ENCODE data around the gene TNS4.

TNS4 gene

GRCh38 chr17:40471846-40472732 lies 29.3 kb downstream of the TNS4 start:
- DNase-seq: no peak

- DNase-seq: no peak
These were observed 30.2 kb downstream of the TNS4 start for GRCh38 chr17:40470932-40471828.

- DNase-seq: no peak
These were observed 31.4 kb downstream of the TNS4 start for GRCh38 chr17:40469805-40470675.

GRCh38 chr17:40468560-40468959 lies 32.9 kb downstream of the TNS4 start:
- DNase-seq: no peak

- DNase-seq: no peak
These were observed 34.0 kb downstream of the TNS4 start for GRCh38 chr17:40467281-40467867.

- no peak for DNase-seq
These were observed 35.0 kb downstream of the TNS4 start for GRCh38 chr17:40466298-40466971.

- no peak for DNase-seq
These were observed 37.0 kb downstream of the TNS4 start for GRCh38 chr17:40464392-40464855.

- DNase-seq: no peak
These were observed 38.3 kb downstream of the TNS4 start for GRCh38 chr17:40463122-40463550.

- DNase-seq: no peak
These were observed 38.9 kb downstream of the TNS4 start for GRCh38 chr17:40462343-40463121.

GRCh38 chr17:40461732-40462342 lies 39.6 kb downstream of the TNS4 start:
- no peak for DNase-seq

GRCh38 chr17:40460968-40461731 lies 40.3 kb downstream of the TNS4 start:
- DNase-seq: no peak

- DNase-seq: no peak
These were observed 40.8 kb downstream of the TNS4 start for GRCh38 chr17:40460604-40460967.

GRCh38 chr17:40459636-40460603 lies 41.5 kb downstream of the TNS4 start:
- no peak for DNase-seq

GRCh38 chr17:40458851-40459482 lies 42.5 kb downstream of the TNS4 start:
- DNase-seq: no peak

- DNase-seq: no peak
These were observed 43.2 kb downstream of the TNS4 start for GRCh38 chr17:40457964-40458791.

GRCh38 chr17:40457369-40457768 lies 44.1 kb downstream of the TNS4 start:
- no peak for DNase-seq

GRCh38 chr17:40456396-40456951 lies 44.9 kb downstream of the TNS4 start:
- no peak for DNase-seq

Data from NCI-H2029 (cell line).